Right atrium auricular region (tissue), 2 donors: ENCODE data around the gene DAW1. TPM values are rescaled to one million over a fixed set of nuclear protein-coding genes. Genes with fewer than 3 reads are reported as not detected.
"Not testable (repeated sequence)": the region's sequence is repeated elsewhere in the genome, so short reads cannot be mapped to it uniquely, and the experiment has no call there.

ENCODE experiments used
- DNase-seq: peaks from one replicate; pipeline ENCODE4 v3.0.0-alpha.2; 2019; ENCODE audit warnings: low spot score
- H3K27ac ChIP-seq, 2 donors: fragments of 200-600 bp; sonication (generic); 1 replicate in 1 of 2; 2 replicates in 1 of 2; pipeline ENCODE4 v1.5.1; 2016 to 2019
- H3K27me3 ChIP-seq, 2 donors: fragments of 200-600 bp; sonication (generic); one replicate each; pipeline versions ENCODE4 v1.5.1 to v1.6.0; 2017 to 2019
- H3K36me3 ChIP-seq: fragments of 200-600 bp; sonication (generic); one replicate; pipeline ENCODE4 v1.5.1; 2016
- H3K4me1 ChIP-seq, 2 donors: fragments of 200-600 bp; sonication (generic); one replicate each; pipeline versions ENCODE4 v1.5.1 to v1.6.0; 2017 to 2019
- H3K4me3 ChIP-seq, 2 donors: fragments of 200-600 bp; sonication (generic); 1 replicate in 1 of 2; 2 replicates in 1 of 2; pipeline ENCODE4 v1.5.1; 2017 to 2019; ENCODE audit warnings: mild to moderate bottlenecking in 1 of 2, moderate library complexity in 1 of 2
- H3K9me3 ChIP-seq, 2 donors: fragments of 200-600 bp; sonication (generic); one replicate each; pipeline ENCODE4 v1.5.1; 2019
- total RNA-seq, 2 donors: library from RNA; depleted of rRNA; stranded (reverse); fragments of >200 nt; gene quantifications; one replicate each; pipeline ENCODE4 v1.1.0, GENCODE V29; 2016
- TF ChIP-seq, protein P1 (sequence below), 2 donors: fragments of 200-600 bp; sonication (generic); IDR thresholded peaks; one replicate each; pipeline ENCODE4 v1.5.1; 2019; ENCODE audit warnings: antibody characterized with exemption in 2 of 2

The DAW1 gene
- total RNA-seq, 2 donors from 2014 or later: 0.43 TPM; not detected in 1

DNA sequence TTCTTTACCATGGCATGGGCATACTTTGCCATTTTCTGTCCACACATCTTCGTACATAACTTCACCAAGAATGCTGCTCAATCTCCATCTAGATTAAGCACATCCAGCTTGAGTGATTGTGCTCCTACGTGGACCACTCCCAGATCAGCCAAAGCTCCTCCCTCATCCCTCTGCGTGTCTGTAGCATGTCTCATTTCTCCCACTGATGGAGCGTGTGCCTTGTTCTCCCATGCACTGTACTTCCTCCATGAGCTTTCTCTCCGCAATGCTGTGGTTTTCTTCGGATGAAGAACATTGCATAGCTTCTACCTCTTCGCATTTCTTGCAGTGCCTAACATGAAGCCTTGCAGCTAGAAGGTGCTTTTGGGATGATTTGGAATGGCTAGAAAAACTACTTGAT is 44.3 kb upstream of the DAW1 start:
- Histone ChIP-seq H3K9me3 (no peaks in the 10 kb centered on the region), H3K36me3 (no peaks in the 10 kb centered on the region), H3K4me1 (no peaks in the 10 kb centered on the region), H3K27me3 (no peaks in the 10 kb centered on the region), H3K27ac (no peak overlapping the region), H3K4me3 (no peak overlapping the region)
- TF ChIP-seq, protein P1, sequence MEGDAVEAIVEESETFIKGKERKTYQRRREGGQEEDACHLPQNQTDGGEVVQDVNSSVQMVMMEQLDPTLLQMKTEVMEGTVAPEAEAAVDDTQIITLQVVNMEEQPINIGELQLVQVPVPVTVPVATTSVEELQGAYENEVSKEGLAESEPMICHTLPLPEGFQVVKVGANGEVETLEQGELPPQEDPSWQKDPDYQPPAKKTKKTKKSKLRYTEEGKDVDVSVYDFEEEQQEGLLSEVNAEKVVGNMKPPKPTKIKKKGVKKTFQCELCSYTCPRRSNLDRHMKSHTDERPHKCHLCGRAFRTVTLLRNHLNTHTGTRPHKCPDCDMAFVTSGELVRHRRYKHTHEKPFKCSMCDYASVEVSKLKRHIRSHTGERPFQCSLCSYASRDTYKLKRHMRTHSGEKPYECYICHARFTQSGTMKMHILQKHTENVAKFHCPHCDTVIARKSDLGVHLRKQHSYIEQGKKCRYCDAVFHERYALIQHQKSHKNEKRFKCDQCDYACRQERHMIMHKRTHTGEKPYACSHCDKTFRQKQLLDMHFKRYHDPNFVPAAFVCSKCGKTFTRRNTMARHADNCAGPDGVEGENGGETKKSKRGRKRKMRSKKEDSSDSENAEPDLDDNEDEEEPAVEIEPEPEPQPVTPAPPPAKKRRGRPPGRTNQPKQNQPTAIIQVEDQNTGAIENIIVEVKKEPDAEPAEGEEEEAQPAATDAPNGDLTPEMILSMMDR (IDR thresholded peaks at IDR 0.05): no peak
- DNase-seq: no peak

DNA sequence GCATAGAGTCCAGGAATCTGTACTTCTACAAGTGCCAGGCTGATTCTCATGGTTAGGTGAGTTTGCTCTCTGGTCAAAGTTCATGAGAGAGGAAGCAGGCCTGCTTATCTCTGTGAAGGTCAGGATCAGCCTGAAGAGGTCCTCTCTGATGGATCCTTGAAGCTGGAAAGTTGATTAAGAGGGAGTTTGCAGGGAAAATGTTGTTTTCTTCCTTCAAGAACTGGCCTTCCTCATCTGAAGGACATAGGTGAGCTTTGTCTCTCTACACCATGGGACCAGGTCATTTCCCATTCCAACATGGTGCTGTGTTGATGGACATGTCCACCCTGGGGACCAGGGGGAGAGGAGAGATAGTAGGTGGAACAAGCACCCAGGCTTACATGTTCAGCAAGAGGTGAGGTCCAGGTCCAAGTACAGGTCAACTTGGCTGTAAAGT is 42.9 kb upstream of the DAW1 start:
- Histone ChIP-seq H3K4me3 (no peak overlapping the region), H3K9me3 (no peaks in the 10 kb centered on the region), H3K4me1 (no peaks in the 10 kb centered on the region), H3K36me3 (no peaks in the 10 kb centered on the region), H3K27me3 (no peaks in the 10 kb centered on the region), H3K27ac (no peak overlapping the region)
- DNase-seq: no peak
- TF ChIP-seq, protein P1 (IDR thresholded peaks at IDR 0.05): no peak

DNA sequence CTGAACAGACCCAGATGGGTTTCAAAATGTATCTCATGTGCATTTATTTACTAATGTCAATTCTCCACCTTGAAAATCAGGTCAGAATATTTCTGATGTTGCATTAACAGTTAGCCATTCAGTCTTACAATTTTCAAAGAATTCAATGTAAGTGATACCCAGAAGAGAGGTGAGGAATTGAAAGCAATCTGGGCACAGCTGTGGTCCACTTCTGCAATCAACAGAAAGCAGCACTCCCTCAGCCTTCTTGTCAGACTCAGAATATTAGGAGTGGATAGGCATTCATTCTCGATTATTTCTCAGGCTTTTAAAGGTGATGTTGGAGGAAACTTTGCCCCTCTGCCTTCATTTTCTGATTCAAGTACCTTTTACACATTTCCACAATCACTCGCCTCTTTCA is 42.1 kb upstream of the DAW1 start:
- H3K27ac ChIP-seq: no peak overlapping the region
- no peaks in the 10 kb centered on the region for H3K4me1 ChIP-seq
- H3K4me3 ChIP-seq: no peak overlapping the region
- TF ChIP-seq, protein P1 (IDR thresholded peaks at IDR 0.05): no peak
- no peaks in the 10 kb centered on the region for H3K9me3 ChIP-seq
- no peaks in the 10 kb centered on the region for H3K36me3 ChIP-seq
- DNase-seq: no peak
- no peaks in the 10 kb centered on the region for H3K27me3 ChIP-seq

DNA sequence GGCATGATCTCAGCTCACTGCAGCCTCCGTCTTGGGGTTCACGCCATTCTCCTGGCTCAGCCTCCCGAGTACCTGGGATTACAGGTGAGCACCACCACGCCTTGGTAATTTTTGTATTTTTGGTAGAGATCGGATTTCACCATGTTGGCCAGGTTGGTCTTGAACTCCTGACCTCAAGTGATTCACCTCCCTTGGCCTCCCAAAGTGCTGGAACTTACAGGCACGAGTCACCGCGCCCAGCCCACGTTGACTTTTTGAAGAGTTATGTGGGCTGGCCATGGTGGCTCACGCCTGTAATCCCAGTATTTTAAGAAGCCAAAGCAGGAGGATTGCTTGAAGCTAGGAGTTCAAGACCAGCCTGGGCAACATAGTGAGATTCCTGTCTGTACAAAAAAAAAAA is 37.0 kb upstream of the DAW1 start:
- TF ChIP-seq, protein P1 (IDR thresholded peaks at IDR 0.05): no peak
- no peak for DNase-seq
- Histone ChIP-seq H3K27me3 (no peaks in the 10 kb centered on the region), H3K4me3 (no peak overlapping the region), H3K27ac (no peak overlapping the region), H3K4me1 (no peaks in the 10 kb centered on the region), H3K9me3 (no peaks in the 10 kb centered on the region), H3K36me3 (no peaks in the 10 kb centered on the region)

DNA sequence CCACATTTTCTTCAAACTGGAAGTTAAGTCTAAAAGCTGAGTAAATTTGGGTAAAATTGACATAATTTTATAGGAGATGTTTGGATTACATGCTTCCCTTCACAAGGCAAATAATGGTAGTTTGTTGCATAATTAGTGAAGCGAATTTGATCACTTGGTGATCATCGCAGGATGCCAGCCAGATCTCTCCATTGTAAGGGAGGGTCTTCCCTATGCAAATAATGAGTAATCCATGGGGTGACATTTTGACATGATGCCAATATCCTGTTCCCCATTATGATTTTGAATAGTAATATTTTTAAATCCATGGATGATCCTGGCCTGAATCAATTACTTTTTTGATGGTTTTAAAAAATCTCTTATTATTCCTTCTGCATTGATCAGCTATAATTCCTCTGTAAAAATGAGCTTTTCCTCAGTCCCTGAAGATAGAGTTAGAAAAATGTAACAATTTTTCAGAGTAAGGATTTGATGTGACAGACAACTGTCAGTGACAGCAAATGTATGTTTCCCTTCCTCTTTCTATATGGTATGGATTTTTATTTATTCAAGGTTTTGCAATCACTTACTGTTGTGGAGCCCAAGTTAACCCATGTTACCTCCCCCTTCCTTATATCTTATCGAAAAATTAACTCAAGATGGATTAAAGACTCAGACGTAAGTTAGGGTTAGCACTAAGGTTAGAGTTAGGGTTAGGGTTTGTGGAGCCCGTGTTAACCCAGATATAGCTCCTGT is 36.3 kb upstream of the DAW1 start:
- no peak for DNase-seq
- H3K27me3 ChIP-seq: no peaks in the 10 kb centered on the region
- H3K27ac ChIP-seq: no peak overlapping the region
- TF ChIP-seq, protein P1 (IDR thresholded peaks at IDR 0.05): no peak
- H3K36me3 ChIP-seq: no peaks in the 10 kb centered on the region
- H3K9me3 ChIP-seq: no peaks in the 10 kb centered on the region
- no peaks in the 10 kb centered on the region for H3K4me1 ChIP-seq
- H3K4me3 ChIP-seq: no peak overlapping the region

DNA sequence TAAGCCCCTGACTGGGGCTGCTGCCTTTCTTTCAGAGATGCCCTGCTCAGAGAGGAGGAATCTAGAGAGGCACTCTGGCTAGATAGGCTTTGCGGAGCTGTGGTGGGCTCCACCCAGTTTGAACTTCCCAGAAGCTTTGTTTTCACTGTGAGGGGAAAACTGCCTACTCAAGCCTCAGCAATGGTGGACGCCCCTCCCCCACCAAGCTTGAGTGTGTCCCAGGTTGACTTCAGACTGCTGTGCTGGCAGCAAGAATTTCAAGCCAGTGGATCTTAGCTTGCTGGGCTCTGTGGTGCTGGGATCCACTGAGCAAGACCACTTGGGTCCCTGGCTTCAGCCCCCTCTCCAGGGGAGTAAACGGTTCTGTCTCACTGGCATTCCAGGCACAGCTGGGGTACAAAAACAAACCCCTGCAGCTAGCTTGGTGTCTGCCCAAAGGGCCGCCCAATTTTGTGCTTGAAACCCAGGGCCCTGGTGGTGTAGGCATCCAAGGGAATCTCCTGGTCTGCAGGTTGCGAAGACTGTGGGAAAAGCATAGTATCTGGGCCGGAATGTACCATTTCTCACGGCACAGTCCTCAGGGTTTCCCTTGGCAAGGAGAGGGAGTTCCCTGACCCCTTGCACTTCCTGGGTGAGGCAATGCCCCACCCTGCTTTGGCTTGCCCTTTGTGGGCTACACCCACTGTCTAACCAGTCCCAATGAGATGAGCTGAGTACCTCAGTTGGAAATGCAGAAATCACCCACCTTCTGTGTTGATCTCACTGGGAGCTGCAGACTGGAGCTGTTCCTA is 31.9 kb upstream of the DAW1 start:
- H3K9me3 ChIP-seq, H3K4me1 ChIP-seq, H3K27me3 ChIP-seq, H3K4me3 ChIP-seq, H3K27ac ChIP-seq, DNase-seq, H3K36me3 ChIP-seq: not testable (repeated sequence)
